HG03354 (cell line): ENCODE results near the gene REC114.
"Not testable (repeated sequence)": the region's sequence is repeated elsewhere in the genome, so short reads cannot be mapped to it uniquely, and the experiment has no call there.

Source experiments
- ATAC-seq: cut with Tn5 transposase; IDR thresholded peaks from one replicate; pipeline ENCODE4 v1.9.1; 2021; ENCODE audit warnings: mild to moderate bottlenecking; ENCODE audit not compliant: unreplicated experiment, poor library complexity, severe bottlenecking

The REC114 gene

GRCh38 chr15:73449980-73450379 lies 7.0 kb downstream of the REC114 start:
- not testable (repeated sequence) for ATAC-seq

DNA sequence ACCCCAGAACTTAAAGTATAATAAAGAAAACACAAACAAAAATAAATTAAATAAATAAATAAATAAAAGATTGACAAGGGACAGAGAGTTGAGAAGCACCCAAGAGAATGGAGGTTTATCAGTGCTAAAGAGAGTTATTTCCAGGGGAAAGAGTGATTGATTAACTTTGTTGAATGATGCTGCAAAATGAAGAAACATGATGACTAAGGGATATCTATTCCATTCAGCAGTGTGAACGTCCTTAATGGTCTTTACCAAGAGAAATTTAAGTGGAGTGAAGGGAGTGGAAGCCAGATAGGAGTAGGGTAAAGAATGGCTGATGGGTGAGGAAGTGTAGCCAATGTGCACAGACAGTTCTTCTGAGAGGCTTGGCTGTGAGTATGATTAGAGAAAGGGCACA lies 11.1 kb downstream of the REC114 start:
- no peak for ATAC-seq

DNA sequence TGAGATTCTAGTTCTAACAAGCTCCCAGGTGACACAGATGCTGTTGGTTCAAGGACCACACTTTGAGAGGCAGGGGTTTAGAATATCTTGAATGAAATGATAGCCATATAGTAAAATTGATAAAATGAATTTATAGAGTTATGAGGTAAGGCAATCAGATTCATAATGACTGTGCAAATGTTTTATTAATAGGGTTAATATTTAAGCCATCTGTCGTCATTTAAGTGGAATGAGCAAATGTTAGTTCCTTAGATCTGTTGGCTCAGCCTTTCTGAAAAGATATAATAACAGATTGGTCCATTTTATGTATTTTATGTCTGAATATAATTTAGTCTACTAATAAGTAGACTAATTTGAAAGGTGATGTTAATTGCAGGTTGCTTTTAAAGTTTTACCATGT lies 12.9 kb downstream of the REC114 start:
- ATAC-seq, result no peak

GRCh38 chr15:73457334-73457733 lies 14.4 kb downstream of the REC114 start:
- no peak for ATAC-seq

DNA sequence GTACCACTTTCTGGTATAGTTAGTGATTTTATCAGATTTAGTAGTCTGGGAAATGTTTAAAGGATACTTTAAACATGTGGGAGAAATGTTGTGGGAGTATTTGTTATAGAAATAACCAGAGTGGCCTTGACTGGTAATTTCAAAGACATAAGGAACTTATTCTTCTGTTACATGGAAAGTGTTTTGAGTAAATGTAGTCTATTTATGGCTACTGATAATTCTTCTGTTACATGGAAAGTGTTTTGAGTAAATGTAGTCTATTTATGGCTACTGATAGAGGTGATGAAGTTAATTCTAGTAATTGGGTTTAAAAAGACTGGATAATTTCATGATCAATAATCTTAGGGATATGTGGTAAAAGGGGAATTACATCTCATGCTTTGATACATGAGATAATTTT lies 17.7 kb downstream of the REC114 start:
- no peak for ATAC-seq

DNA sequence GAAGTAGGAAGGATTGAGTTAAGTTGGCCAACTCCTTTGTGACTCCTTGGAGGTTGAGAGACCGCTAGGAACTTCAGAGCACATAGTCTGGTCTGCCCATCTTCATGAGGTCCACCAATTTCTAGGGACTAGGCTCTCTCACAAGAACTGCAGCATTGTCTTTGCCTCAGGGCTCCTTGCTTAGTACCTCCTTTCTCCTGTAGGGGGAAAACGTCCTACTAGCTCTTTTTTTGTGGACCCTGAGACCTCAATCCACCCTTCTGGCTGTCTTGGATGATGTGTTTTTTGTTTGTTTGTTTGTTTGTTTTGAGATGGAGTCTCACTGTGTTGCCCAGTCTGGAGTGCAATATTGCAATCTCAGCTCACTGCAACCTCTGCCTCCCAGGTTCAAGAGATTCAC lies 21.6 kb downstream of the REC114 start:
- ATAC-seq, result no peak

DNA sequence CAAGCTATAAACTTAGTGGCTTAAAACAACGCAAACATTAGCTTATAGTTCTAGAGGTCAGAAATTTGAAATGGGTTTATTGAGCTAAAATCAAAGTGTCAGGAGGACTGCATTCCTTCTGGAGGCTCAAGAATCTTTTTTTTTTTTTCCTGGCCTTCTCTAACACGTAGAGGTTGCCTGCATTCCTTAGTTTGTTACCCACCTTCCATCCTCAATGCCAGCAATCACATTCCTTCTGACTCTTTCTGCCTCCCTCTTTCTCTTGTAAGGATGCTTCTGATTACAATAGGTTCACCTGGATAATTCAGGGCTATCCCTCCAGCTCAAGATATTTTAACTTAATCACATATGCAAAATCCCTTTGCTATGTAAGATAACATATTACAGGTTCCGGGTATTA lies 24.8 kb downstream of the REC114 start:
- no peak for ATAC-seq

DNA sequence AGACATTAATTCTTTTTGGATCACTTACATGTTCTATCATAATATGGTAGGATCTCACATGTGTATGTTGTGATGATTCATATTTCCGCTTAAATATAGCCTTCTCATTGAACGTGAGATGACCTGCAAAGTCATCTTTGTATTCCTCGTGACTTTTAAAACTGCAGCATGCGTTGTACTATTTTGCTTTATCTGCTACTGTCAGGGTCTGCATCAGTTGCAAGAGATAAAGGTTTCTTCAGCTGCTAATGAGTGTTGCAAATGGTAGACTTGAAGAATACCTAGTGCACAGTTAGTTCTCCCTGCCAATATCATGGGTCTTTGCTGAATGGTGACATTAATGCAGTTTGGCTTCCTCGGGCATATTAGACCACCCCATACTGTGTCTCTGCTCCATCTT lies 31.8 kb downstream of the REC114 start:
- no peak for ATAC-seq

DNA sequence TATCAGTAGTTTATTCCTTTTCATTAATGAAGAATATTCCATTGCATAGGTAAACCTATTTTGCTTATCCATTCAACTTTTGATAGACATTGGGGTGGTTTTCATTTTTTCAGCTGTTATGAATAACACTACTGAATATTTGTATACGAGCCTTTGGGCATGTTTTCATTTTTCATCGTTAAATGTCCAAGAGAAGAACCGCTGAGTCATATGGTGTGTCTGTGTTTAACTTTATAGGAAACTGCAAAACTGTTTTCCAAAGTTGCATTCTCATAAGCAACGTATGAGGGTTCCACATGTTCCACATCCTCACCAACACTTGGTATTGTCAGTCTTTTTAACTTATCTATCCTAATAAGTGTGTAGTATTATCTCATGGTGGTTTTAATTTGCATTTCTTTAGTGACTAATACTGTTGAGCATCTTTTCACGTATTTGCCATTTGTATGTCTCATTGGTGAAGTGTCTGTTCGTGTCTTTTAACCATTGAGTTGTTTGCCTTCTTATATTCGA lies 33.8 kb downstream of the REC114 start:
- ATAC-seq, result no peak

DNA sequence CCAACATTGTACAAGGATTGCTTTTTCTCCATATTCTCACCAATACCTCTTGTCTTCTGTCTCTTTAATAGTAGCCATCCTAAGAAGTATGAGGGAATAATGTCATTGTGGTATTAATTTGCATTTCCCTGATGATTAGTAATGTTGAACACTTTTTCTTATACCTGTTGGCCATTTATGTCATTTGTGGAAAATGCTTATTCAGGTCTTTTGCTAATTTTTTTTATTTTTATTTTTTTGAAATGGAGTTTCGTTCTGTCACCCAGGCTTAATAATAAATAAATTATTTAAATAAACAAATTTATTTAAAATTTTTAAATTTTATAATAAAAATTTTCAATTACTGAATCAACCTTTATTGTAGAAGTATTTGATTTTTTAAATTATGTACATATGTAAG lies 37.1 kb downstream of the REC114 start:
- no peak for ATAC-seq

DNA sequence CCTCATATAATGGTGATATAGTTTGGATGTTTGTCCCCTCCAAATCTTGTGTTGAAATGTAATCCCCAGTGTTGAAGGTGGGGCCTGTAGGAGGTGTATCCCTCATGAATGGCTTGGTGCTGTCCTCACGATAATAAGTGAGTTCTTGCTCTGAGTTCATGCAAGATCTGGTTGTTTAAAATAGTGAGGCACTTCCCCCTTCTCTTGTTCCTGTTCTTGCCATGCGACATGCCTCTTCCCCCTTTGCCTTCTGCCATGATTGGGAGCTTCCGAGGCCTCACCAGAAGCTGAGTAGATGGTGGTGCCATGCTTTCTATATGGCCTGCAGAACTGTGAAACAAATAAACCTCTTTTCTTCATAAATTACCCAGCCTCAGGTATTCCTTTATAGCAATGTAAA lies 39.2 kb downstream of the REC114 start:
- no peak for ATAC-seq

- no peak for ATAC-seq
Measured at GRCh38 chr15:73483053-73483452, 40.1 kb downstream of the REC114 start.

GRCh38 chr15:73485372-73485771 lies 42.4 kb downstream of the REC114 start:
- no peak for ATAC-seq

- not testable (repeated sequence) for ATAC-seq
Measured at GRCh38 chr15:73485885-73486284, 42.9 kb downstream of the REC114 start.

DNA sequence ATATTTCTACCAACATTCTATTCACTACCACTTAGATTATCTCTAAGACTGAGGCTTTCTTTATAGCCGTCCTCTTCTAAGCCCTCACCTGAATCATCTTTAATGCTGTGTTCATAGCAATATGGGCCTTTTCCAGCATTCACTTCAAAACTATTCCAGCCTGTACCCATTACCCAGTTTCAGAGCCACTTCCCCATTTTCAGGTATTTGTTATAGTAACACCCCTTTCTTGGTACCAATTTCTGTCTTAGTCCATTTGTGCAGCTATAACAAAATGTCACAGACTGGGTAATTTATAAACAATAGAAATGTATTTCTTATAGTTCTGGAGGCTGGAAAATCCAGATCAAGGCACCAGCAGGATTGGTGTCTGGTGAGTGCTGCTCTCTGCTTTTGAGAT lies 45.7 kb downstream of the REC114 start:
- no peak for ATAC-seq

GRCh38 chr15:73493922-73494321 lies 51.0 kb downstream of the REC114 start:
- no peak for ATAC-seq

GRCh38 chr15:73495181-73495580 lies 52.2 kb downstream of the REC114 start:
- ATAC-seq, result no peak

- no peak for ATAC-seq
Measured at GRCh38 chr15:73500696-73501095, 57.7 kb downstream of the REC114 start.

GRCh38 chr15:73504885-73505284 lies 61.9 kb downstream of the REC114 start:
- no peak for ATAC-seq

DNA sequence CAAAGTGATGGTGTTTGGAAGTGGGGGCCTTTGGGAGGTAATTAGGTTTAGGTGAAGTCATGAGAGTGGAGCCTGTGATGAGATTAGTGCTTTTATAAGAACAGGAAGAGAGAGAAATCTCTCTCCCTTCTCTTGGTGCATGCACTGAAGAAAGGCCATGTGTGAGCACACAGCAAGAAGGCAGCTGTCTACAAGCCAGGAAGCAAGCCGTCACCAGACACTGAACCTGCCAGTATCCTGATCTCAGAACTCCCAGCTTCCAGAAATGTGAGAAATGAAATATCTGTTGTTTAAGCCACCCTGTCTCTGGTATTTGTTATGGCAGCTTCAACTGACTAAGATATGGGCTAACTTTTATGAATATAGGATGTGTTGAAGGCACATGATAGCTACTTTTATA lies 72.6 kb downstream of the REC114 start:
- no peak for ATAC-seq

GRCh38 chr15:73517566-73517965 lies 74.6 kb downstream of the REC114 start:
- ATAC-seq, result no peak

DNA sequence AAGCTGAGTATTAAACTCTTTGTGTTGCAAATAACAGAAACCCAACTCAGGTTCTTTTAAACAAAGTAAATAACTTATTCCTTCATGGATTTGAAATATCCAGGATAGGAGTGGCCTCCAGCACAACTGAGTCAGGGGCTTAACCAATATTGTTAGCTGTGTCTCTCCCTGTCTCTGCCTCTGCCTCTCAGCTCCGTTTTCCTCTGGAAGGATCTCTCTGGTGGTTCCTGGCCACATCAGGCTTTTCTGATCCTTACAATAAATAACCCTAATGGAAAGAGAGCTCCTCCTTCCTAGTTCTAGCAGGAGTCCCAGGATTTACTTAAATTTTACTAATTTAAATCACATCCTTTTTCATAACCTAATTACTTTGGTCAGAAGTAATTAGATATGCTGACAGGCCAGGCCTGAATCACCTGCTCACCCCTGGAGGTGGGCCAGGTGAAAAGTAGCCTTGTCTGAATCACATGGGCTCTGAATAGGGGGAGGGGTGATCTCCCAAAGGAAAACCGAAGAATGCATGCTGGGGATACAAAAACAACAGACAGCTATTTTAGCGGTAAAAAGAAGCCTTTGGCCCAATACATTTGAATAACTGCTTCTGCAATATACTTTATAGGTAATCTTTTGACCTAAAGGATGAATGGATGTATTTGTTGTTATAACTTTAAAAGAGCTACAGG lies 75.4 kb downstream of the REC114 start:
- no peak for ATAC-seq
